Pancreas (tissue), 10 donors: ENCODE measurements around the gene KCNT2. TPM values are rescaled to one million over a fixed set of nuclear protein-coding genes. Genes with fewer than 3 reads are reported as not detected.

Experiments
- ATAC-seq, 4 donors: fragments of 200-7000 bp; cut with Tn5 transposase; one replicate each; pipeline versions ENCODE4 v1.8.0 to v1.9.1; 2020; ENCODE audit warnings: mild to moderate bottlenecking in 4 of 4, moderate library complexity in 4 of 4
- DNase-seq, 6 donors: peaks; one replicate each; pipeline ENCODE4 v3.0.0-alpha.2; 2020
- FAIRE-seq: peaks from 2 replicates; lab custom pipeline; 2012; peaks lifted over from hg19 to GRCh38; lab: Jason Lieb, UNC
- H3K27ac ChIP-seq, 4 donors: fragments of 200-600 bp; sonication (generic); 1 replicate in 3 of 4; 2 replicates in 1 of 4; pipeline versions ENCODE4 v1.5.0 to v1.8.0; 2020
- H3K27me3 ChIP-seq, 4 donors: fragments of 200-600 bp; one replicate each; pipeline ENCODE4 v1.8.0; 2021
- H3K36me3 ChIP-seq, 3 donors: fragments of 200-600 bp; sonication (generic) in 1 of 3; one replicate each; pipeline versions ENCODE4 v1.5.0 to v1.8.0; 2020 to 2021
- H3K4me1 ChIP-seq, 3 donors: fragments of 200-600 bp; one replicate each; pipeline ENCODE4 v1.8.0; 2021
- H3K4me3 ChIP-seq, 4 donors: fragments of 200-600 bp; sonication (generic) in 2 of 4; one replicate each; pipeline versions ENCODE4 v1.5.0 to v1.8.0; 2020 to 2021
- H3K9me3 ChIP-seq, 4 donors: fragments of 200-600 bp; one replicate each; pipeline ENCODE4 v1.8.0; 2021
- WGBS, 2 donors: extraction: QIAGEN DNeasy Blood & Tissue Kit; methylation state at CpG; one replicate each; pipeline ENCODE4 v1.1.7; 2013; 5-methylcytosine and 5-hydroxymethylcytosine counted together
- intact Hi-C, 3 donors: fragments of 100-400 bp; cut with DNase I; formaldehyde crosslinking; loops; one replicate each; pipeline versions ENCODE4 v1.11.1 to v1.14.2; 2022
- polyA plus RNA-seq, 2 donors: library from polyadenylated mRNA; stranded (reverse); fragments of 200-250 nt; gene quantifications; one replicate each; pipeline ENCODE4 v1.2.3, GENCODE V29; 2013
- total RNA-seq, 6 donors: library from RNA; stranded (reverse); fragmentation: NEBNext Ultra II Directional in 4 of 6; extraction: Animal tissue kit (Norgen Biotek cat#: 25700) in 4 of 6; gene quantifications; one replicate each; pipeline versions ENCODE4 v1.2.1 to v1.2.4, GENCODE V29; 2021 to 2023
- TF ChIP-seq, protein P1 (sequence below), 4 donors: fragments of 200-600 bp; sonication (generic) in 3 of 4; IDR thresholded peaks; one replicate each; pipeline versions ENCODE4 v1.5.0 to v1.8.0; 2021; ENCODE audit warnings: antibody characterized with exemption in 4 of 4
- donor health status: healthy with polysubstance abuse.
- donor health status: DM: no; HTN: no; CAD: no; lungs with moderate emphysema.
- donor health status: DM: no; HTN: no; CAD: no.
- donor health status: control.
- donor health status: control.
- donor health status: Bipolar disorder and iron deficiency.
- donor health status: DM: yes; HTN: yes; CAD: no.
- donor health status: DM: no; HTN: no; CAD: no.
- donor health status: DM: no; HTN: no; CAD: no.
- donor health status: DM: yes; HTN: yes; CAD: no.

KCNT2 gene
- total and polyA plus RNA-seq, 8 donors = 0.19 to 0.67 (median 0.42) TPM

DNA sequence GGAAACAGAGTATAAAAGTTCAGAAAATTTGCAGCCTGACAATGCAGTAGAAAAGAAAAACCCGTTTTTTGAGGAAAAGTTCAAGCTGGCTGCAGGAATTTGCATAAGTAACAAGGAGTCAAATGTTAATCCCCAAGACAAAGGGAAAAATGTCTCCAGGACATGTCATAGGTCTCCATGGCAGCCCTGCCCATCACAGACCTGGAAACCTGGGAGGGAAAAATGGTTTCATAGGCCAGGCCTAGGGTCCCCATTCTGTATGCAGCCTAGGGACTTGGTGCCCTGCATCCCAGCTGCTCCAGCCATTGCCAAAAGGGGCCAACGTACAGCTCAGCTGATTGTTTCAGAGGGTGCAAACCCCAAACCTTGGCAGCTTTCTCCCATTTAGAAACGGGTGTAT, 3.6 kb upstream of the KCNT2 start:
- no peaks in the 10 kb centered on the region for H3K36me3 ChIP-seq
- FAIRE-seq (no peak), ATAC-seq (no peak), DNase-seq (peak in 1 of 6 donors; percentile 20)
- 55 to 69% methylated on average over 3 of the region's 3 CpGs for WGBS, 2 donors
- intact Hi-C loops = no loop called here
- H3K4me3 ChIP-seq = no peak overlapping the region
- no peaks in the 10 kb centered on the region for H3K9me3 ChIP-seq
- H3K4me1 ChIP-seq = no peaks in the 10 kb centered on the region
- H3K27me3 ChIP-seq = peaks cover 0 to 4% (median 2%) of the 10 kb centered on the region in 4 donors
- TF ChIP-seq, protein P1, sequence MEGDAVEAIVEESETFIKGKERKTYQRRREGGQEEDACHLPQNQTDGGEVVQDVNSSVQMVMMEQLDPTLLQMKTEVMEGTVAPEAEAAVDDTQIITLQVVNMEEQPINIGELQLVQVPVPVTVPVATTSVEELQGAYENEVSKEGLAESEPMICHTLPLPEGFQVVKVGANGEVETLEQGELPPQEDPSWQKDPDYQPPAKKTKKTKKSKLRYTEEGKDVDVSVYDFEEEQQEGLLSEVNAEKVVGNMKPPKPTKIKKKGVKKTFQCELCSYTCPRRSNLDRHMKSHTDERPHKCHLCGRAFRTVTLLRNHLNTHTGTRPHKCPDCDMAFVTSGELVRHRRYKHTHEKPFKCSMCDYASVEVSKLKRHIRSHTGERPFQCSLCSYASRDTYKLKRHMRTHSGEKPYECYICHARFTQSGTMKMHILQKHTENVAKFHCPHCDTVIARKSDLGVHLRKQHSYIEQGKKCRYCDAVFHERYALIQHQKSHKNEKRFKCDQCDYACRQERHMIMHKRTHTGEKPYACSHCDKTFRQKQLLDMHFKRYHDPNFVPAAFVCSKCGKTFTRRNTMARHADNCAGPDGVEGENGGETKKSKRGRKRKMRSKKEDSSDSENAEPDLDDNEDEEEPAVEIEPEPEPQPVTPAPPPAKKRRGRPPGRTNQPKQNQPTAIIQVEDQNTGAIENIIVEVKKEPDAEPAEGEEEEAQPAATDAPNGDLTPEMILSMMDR (IDR thresholded peaks at IDR 0.05) = no peak
- H3K27ac ChIP-seq = no peak overlapping the region

DNA sequence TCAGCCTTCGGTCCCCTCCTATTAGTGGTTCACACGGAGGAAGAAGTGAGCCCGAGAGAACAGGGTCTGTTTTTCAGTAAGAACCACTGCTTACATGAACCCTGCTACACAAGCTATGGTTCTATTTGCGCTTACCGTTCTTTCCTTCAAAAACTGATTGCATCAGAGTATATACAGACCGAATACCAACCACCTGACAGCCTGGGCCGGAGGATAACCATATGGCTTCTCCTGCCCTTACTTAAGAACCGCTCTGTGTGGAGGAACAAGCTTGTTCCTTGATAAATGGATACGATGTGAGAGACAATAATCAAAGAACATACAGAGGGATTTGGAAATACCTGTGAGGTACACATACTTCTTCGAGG, 1.1 kb upstream of the KCNT2 start:
- peak in 3 of 4 donors; percentile 21 to 39 (median 34) for ATAC-seq
- no peak overlapping the region for H3K27ac ChIP-seq

DNA sequence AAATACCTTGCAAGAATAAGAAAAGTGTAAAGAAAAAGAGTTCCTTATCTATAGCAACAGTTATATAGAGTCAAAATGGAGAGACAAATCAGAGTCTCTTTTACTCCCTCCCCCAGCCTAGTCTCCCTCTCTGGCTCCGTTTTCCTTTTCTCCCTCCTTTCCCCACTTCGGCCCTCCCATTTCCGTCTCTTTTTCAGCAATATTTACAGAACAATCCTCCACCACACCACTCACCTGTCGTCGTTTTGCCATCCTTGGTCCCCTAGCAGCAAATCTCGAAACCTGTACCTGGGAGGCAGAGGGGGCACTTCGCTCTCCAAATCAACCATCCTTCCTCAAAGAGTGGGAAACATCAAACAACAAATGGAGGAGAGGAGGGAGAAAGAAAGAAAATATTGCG, 259 bp downstream of the KCNT2 start:
- WGBS, 2 donors = 0 to 2% methylated on average over 8 of the region's 8 CpGs
- no peak overlapping the region for H3K27ac ChIP-seq
- intact Hi-C loops = no loop called here
- no peaks in the 10 kb centered on the region for H3K4me1 ChIP-seq
- ATAC-seq (peak in 3 of 4 donors; percentile 12 to 26 (median 24)), DNase-seq (no peak), FAIRE-seq (no peak)
- peak overlapping the region in 2 of 4 donors; percentile 34 to 44 for H3K4me3 ChIP-seq
- no peaks in the 10 kb centered on the region for H3K36me3 ChIP-seq
- TF ChIP-seq, protein P1 (IDR thresholded peaks at IDR 0.05) = no peak
- H3K9me3 ChIP-seq = no peaks in the 10 kb centered on the region
- H3K27me3 ChIP-seq = peaks cover 0 to 9% (median 2%) of the 10 kb centered on the region in 4 donors

More for the DNA sequence above, 1.1 kb upstream of the KCNT2 start:
- no peaks in the 10 kb centered on the region for H3K36me3 ChIP-seq
- no peaks in the 10 kb centered on the region for H3K4me1 ChIP-seq
- peak overlapping the region in 1 of 4 donors; percentile 44 for H3K4me3 ChIP-seq
- intact Hi-C loops = no loop called here
- H3K9me3 ChIP-seq = no peaks in the 10 kb centered on the region
- TF ChIP-seq, protein P1 (IDR thresholded peaks at IDR 0.05) = no peak
- DNase-seq (no peak), FAIRE-seq (no peak)
- peaks cover 0 to 9% (median 2%) of the 10 kb centered on the region in 4 donors for H3K27me3 ChIP-seq
- WGBS, 2 donors = 38 to 39% methylated on average over 10 of the region's 10 CpGs

DNA sequence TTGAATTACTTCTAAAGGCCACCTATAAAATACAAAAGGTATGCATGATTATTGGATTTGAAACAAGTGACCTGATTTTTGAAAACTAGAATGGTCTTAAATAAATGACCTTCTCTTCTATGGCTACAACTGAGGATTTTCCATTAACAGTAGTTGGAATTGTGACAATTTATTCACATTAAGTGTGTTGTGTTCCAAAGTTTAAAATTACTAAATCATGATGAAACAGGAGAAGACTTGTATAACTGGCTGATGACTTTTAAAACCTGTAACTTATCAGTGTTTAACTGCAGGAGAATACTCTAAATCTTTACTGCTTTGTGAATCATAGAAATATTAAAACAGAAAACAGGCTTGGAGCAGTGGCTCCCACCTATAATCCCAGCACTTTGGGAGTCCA, 4.6 kb downstream of the KCNT2 start:
- no peaks in the 10 kb centered on the region for H3K4me1 ChIP-seq
- no peak overlapping the region for H3K4me3 ChIP-seq
- no peak overlapping the region for H3K27ac ChIP-seq
- ATAC-seq (no peak), DNase-seq (no peak), FAIRE-seq (no peak)
- no peaks in the 10 kb centered on the region for H3K9me3 ChIP-seq
- intact Hi-C loops = no loop called here
- H3K36me3 ChIP-seq = no peaks in the 10 kb centered on the region
- TF ChIP-seq, protein P1 (IDR thresholded peaks at IDR 0.05) = no peak
- H3K27me3 ChIP-seq = peaks cover 0 to 9% (median 0%) of the 10 kb centered on the region in 4 donors

DNA sequence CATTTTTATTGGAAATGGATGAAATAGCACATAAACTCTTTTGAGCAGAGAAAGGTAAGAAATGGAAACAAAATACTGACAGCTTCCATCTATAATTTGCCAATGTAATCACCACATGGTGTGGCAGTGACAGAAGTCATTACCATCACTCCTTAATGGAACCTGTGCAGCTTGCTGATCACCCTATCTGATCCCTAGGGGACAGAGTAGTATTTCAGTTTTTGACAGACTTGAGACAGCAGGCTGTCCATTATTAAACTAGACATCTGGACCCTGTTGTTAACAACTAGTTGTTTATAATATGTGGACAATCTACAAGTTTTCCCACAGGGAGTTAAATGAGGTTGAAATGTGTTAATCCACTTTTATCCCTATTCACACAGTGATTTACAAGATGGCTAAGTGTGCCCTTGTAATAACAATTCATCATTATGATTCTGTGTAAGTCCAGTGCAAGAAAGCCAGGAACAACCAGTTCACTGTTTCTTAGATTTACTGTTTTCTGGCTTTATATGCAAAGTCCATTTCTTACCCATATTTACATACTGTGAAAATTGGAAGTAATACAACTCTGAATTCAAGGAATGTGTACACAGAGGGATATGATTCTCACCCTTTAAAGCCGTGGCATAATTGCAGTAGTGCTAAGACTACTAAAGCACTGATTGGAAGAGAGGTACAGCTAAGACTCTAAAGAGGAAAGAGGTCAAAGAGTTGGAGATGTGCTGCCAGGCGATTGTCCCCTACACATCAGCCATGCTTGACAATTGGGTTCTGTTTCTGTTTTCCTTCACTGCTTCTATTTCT, 9.1 kb downstream of the KCNT2 start:
- 32 to 45% methylated on average over 2 of the region's 2 CpGs for WGBS, 2 donors
- DNase-seq (no peak), ATAC-seq (no peak), FAIRE-seq (no peak)
- TF ChIP-seq, protein P1 (IDR thresholded peaks at IDR 0.05) = no peak
- Histone ChIP-seq H3K4me1 (no peaks in the 10 kb centered on the region), H3K9me3 (peaks cover 0 to 2% (median 0%) of the 10 kb centered on the region in 4 donors), H3K36me3 (no peaks in the 10 kb centered on the region), H3K4me3 (no peak overlapping the region), H3K27me3 (no peaks in the 10 kb centered on the region), H3K27ac (no peak overlapping the region)
- intact Hi-C loops = no loop called here
